RCC 7860 (cell line): Measurements from ENCODE around the gene ADGRG4.

ENCODE experiments used
- DNase-seq: peaks from one replicate; pipeline ENCODE4 v3.0.0-alpha.2; 2015; ENCODE audit warnings: low spot score
- FAIRE-seq: peaks from 2 replicates; lab custom pipeline; 2012; peaks lifted over from hg19 to GRCh38; lab: Jason Lieb, UNC

Gene ADGRG4

GRCh38 chrX:136453114-136453513 is 152.4 kb downstream of the ADGRG4 start:
- no peak for DNase-seq
- FAIRE-seq = no peak

- DNase-seq (no peak), FAIRE-seq (no peak)
Measured at GRCh38 chrX:136453771-136454170, 153.0 kb downstream of the ADGRG4 start.

- FAIRE-seq = no peak
- no peak for DNase-seq
Measured at GRCh38 chrX:136456133-136456532, 155.4 kb downstream of the ADGRG4 start.

- FAIRE-seq (no peak), DNase-seq (no peak)
Measured at GRCh38 chrX:136457303-136457917, 156.6 kb downstream of the ADGRG4 start.

GRCh38 chrX:136464589-136464988 is 163.8 kb downstream of the ADGRG4 start:
- DNase-seq (no peak), FAIRE-seq (no peak)
